SU-DHL-6 (cell line): Measurements from ENCODE around the gene CHST13.

ENCODE experiments used
- H2AFZ ChIP-seq: fragments of 200-600 bp; sonication (generic); 2 replicates; pipeline ENCODE4 v1.6.1; 2014; ENCODE audit warnings: low read depth, mild to moderate bottlenecking, moderate library complexity, mixed read lengths, antibody characterized with exemption, low read length; ENCODE audit not compliant: severe bottlenecking
- H3F3A ChIP-seq: fragments of 200-600 bp; shearing (Covaris generic); 2 replicates; pipeline ENCODE4 v1.6.0; 2016; ENCODE audit warnings: antibody characterized with exemption, mild to moderate bottlenecking; ENCODE audit not compliant: insufficient read depth
- H3K27ac ChIP-seq: fragments of 200-600 bp; sonication (generic); 2 replicates; pipeline ENCODE4 v1.5.1; 2016; ENCODE audit warnings: low read depth, mild to moderate bottlenecking, low read length, moderate library complexity, mixed read lengths
- H3K27me3 ChIP-seq: fragments of 200-600 bp; sonication (generic), shearing (Covaris generic); 2 replicates; pipeline ENCODE4 v1.6.0; 2014; ENCODE audit warnings: mild to moderate bottlenecking, low read length
- H3K36me3 ChIP-seq: fragments of 200-600 bp; sonication (generic); 2 replicates; pipeline ENCODE4 v1.6.1; 2014; ENCODE audit warnings: mild to moderate bottlenecking, low read length, mixed read lengths
- H3K4me2 ChIP-seq: fragments of 300-600, 200-600 bp; shearing (Covaris generic), sonication (generic); 2 replicates; pipeline ENCODE4 v1.6.0; 2014; ENCODE audit warnings: low read length, low read depth, mild to moderate bottlenecking; ENCODE audit not compliant: poor library complexity, severe bottlenecking
- H3K4me3 ChIP-seq: fragments of 200-600 bp; sonication (generic); 2 replicates; pipeline ENCODE4 v1.5.1; 2014; ENCODE audit warnings: antibody characterized with exemption, low read length, mild to moderate bottlenecking, mixed read lengths; ENCODE audit not compliant: insufficient read depth, poor library complexity, severe bottlenecking
- H3K79me2 ChIP-seq: fragments of 200-600 bp; sonication (generic); 2 replicates; pipeline ENCODE4 v1.6.1; 2014; ENCODE audit warnings: mild to moderate bottlenecking, low read length, moderate library complexity; ENCODE audit not compliant: insufficient read depth
- H3K9ac ChIP-seq: fragments of 200-600 bp; sonication (generic); 2 replicates; pipeline ENCODE4 v1.7.0; 2014; ENCODE audit warnings: mild to moderate bottlenecking, low read length
- H3K9me2 ChIP-seq: fragments of 200-600 bp; sonication (generic); replicated peaks from 2 replicates; pipeline ENCODE4 v1.6.1; 2014; ENCODE audit warnings: low read length; ENCODE audit not compliant: insufficient read depth
- H3K9me3 ChIP-seq: fragments of 200-600 bp; sonication (generic); 2 replicates; pipeline ENCODE4 v1.6.1; 2014; ENCODE audit warnings: low read length, mixed read lengths; ENCODE audit not compliant: insufficient read depth
- H4K20me1 ChIP-seq: fragments of 200-600 bp; sonication (generic); 2 replicates; pipeline ENCODE4 v1.6.1; 2014; ENCODE audit warnings: low read depth, mild to moderate bottlenecking, antibody characterized with exemption, low read length, moderate library complexity, mixed read lengths
- EZH2phosphoT487 ChIP-seq: fragments of 200-600 bp; sonication (generic), shearing (Covaris generic); conservative IDR thresholded peaks from 2 replicates; pipeline ENCODE4 v1.6.1; 2018; ENCODE audit warnings: mild to moderate bottlenecking, antibody characterized with exemption, low read length, moderate library complexity, mixed read lengths
- TF ChIP-seq, protein P1 (sequence below): fragments of 200-600 bp; sonication (generic); IDR thresholded peaks from one replicate; pipeline ENCODE4 v1.5.1; 2017; ENCODE audit warnings: antibody characterized with exemption, mild to moderate bottlenecking, low read length, moderate library complexity; ENCODE audit not compliant: insufficient read depth, poor library complexity, severe bottlenecking

Gene CHST13

DNA sequence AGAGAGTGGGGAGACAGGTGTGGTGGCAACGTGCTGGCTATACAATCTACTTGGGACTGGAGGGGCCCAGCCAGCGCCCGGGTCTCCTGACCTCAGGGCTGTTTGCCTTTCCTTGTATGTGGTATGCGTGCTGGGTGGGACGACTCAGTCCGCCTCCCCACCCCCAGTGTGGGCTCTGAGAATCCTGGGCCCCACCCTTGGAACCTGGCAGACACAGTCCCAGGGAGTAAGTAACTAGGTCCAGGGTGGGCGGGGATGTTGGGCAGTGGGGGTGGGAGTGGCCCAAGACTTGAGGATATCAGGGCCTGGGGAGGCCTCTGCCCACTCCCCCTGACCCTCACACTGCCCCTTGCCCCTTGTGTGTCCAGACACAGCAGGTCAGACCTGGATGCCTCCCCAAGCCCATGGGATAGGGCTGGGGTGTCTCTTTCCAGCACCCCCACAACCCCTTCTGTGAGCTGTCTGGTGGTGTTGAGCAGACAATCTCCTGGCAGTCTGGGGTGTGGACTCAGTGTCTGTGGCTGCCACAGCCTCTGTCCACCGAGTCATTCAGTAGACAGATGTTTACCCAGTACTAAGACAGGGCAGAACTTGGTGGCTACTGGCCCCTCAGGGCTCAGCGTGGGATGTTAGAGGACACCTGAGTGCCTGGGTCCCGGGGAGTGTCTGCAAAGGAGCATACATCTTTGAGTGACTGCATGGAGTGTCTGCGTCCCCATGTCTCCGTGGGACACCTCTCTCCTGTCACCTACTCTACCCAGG lies 1.3 kb downstream of the CHST13 start:
- Histone ChIP-seq H3K27me3 (no peaks in the 10 kb centered on the region), H3K27ac (no peak overlapping the region), H3K9me3 (no peaks in the 10 kb centered on the region), H2AFZ (no peak overlapping the region), H3K9me2 (no peaks in the 10 kb centered on the region), H4K20me1 (no peaks in the 10 kb centered on the region), H3K9ac (no peak overlapping the region), H3K36me3 (no peaks in the 10 kb centered on the region), H3K4me2 (no peak overlapping the region), H3K4me3 (no peak overlapping the region), H3K79me2 (no peaks in the 10 kb centered on the region), H3F3A (no peaks in the 10 kb centered on the region)
- TF ChIP-seq EZH2phosphoT487: no peak
- TF ChIP-seq, protein P1, sequence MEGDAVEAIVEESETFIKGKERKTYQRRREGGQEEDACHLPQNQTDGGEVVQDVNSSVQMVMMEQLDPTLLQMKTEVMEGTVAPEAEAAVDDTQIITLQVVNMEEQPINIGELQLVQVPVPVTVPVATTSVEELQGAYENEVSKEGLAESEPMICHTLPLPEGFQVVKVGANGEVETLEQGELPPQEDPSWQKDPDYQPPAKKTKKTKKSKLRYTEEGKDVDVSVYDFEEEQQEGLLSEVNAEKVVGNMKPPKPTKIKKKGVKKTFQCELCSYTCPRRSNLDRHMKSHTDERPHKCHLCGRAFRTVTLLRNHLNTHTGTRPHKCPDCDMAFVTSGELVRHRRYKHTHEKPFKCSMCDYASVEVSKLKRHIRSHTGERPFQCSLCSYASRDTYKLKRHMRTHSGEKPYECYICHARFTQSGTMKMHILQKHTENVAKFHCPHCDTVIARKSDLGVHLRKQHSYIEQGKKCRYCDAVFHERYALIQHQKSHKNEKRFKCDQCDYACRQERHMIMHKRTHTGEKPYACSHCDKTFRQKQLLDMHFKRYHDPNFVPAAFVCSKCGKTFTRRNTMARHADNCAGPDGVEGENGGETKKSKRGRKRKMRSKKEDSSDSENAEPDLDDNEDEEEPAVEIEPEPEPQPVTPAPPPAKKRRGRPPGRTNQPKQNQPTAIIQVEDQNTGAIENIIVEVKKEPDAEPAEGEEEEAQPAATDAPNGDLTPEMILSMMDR: no peak

DNA sequence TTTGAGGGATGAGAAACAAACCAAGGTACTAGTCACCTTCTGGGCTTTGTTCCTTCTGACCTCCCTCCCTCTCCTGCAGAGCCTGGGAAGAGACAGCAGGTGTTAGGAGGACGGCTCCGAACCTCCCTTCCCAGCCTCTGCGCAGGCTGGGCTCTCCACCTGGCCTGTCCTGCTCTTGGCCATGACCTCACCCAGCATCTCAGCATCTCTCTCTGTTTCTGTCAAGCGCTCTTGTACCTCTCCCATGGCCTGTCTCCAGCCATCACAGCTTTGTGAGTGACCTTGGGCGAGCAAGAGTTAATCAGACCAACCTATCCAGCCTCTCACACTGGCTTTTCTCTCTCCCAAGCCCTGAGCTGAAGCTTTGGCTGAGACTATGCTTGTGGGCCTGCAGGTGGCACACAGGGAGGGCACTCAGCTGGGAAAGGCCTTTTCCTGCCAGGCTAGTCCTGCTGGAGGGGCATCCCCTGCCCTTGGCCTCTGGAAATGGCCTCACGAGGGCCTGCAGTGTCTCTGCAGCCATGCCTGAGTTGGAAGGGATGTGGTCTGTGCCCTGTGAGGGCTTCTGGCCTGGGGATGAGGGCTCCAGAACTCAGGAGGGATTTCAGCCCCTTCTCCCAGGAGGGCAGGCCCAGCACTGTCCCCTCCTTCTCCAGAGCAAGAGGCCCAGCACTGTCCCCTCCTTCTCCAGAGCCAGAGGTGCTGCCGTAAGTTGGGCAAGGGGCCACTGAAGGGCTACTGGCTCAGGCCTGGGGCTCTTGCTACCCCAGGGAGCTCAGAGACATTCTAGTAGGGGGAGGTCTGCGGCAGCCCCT lies 2.1 kb downstream of the CHST13 start:
- Histone ChIP-seq H2AFZ (no peak overlapping the region), H3K9me3 (no peaks in the 10 kb centered on the region), H3K27ac (no peak overlapping the region), H3K4me3 (no peak overlapping the region), H3F3A (no peaks in the 10 kb centered on the region), H4K20me1 (no peaks in the 10 kb centered on the region), H3K9ac (no peak overlapping the region), H3K27me3 (no peaks in the 10 kb centered on the region), H3K9me2 (no peaks in the 10 kb centered on the region), H3K36me3 (no peaks in the 10 kb centered on the region), H3K4me2 (no peak overlapping the region), H3K79me2 (no peaks in the 10 kb centered on the region)
- no peak for TF ChIP-seq EZH2phosphoT487
- TF ChIP-seq, protein P1: no peak

DNA sequence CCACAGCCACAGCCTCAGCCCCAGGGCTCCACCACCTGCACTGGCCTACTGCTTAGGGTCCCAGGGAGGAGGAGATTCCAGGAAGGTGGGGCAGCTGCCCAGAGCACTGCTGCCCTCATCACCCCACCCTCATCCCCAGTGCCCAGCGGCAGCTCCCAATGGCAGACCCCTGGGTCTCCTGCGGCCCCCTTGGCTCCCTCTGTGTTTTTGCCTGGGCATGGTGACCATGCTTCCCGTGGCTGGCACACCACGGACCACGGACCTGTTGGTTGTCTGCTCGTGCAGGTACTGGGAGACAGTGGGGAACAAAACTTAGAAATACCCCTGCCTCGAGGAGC lies 2.7 kb downstream of the CHST13 start:
- H3K9me2 ChIP-seq: no peaks in the 10 kb centered on the region
- H3K4me2 ChIP-seq: no peak overlapping the region
- H3F3A ChIP-seq: no peaks in the 10 kb centered on the region
- H2AFZ ChIP-seq: no peak overlapping the region
- no peaks in the 10 kb centered on the region for H3K36me3 ChIP-seq
- H4K20me1 ChIP-seq: no peaks in the 10 kb centered on the region
- TF ChIP-seq EZH2phosphoT487: no peak
- TF ChIP-seq, protein P1: no peak
- H3K27ac ChIP-seq: no peak overlapping the region
- H3K4me3 ChIP-seq: no peak overlapping the region
- no peaks in the 10 kb centered on the region for H3K27me3 ChIP-seq
- H3K9ac ChIP-seq: no peak overlapping the region
- no peaks in the 10 kb centered on the region for H3K79me2 ChIP-seq
- no peaks in the 10 kb centered on the region for H3K9me3 ChIP-seq
